Heart left ventricle (tissue), 13 donors: ENCODE results near the gene GBGT1.

Experiments
- POLR2A ChIP-seq, 2 donors: fragments of 450-650 bp; IDR thresholded peaks; one replicate each; pipeline ENCODE4 v1.6.1; 2017; ENCODE audit warnings: antibody characterized with exemption in 2 of 2, mild to moderate bottlenecking in 2 of 2, moderate library complexity in 2 of 2
- TF ChIP-seq, protein P1 (sequence below), 12 donors: fragments of 200-600 bp; sonication (generic) in 4 of 12; IDR thresholded peaks; one replicate each; pipeline versions ENCODE4 v1.5.0 to v1.8.0; 2018 to 2022; ENCODE audit warnings: antibody characterized with exemption in 12 of 12, mild to moderate bottlenecking in 5 of 12
- donor health status: ischemic (EF 13 %, LVEDD 7.1; RV severe dilation, severe dysfunction).
- donor health status: DM: no; HTN: yes; CAD: no.
- donor health status: DM: no; HTN: no; CAD: no.
- donor health status: ischemic (EF 25% LVEDD 6.9; RV normal size, moderate dysfunction).
- donor health status: ischemic (EF 25% LVEDD 5.7; RV mildly dilated, moderate dysfunction).
- donor health status: ischemic (EF 35%, LVEDD 5.7; RV mildly dilated, moderate dysfunction).
- donor health status: nonischemic (EF 11% LVEDD 7.7; RV severe dilation, severe dysfunction).
- donor health status: DM: yes; HTN: yes; CAD: no.
- donor health status: PGD.
- donor health status: ischemic (EF 29% LVEDD 5.4; RV normal size, mild dysfunction).
- donor health status: nonischemic (EF 23%, LVEDD 6.1; RV moderate dilation, normal function).

DNA sequence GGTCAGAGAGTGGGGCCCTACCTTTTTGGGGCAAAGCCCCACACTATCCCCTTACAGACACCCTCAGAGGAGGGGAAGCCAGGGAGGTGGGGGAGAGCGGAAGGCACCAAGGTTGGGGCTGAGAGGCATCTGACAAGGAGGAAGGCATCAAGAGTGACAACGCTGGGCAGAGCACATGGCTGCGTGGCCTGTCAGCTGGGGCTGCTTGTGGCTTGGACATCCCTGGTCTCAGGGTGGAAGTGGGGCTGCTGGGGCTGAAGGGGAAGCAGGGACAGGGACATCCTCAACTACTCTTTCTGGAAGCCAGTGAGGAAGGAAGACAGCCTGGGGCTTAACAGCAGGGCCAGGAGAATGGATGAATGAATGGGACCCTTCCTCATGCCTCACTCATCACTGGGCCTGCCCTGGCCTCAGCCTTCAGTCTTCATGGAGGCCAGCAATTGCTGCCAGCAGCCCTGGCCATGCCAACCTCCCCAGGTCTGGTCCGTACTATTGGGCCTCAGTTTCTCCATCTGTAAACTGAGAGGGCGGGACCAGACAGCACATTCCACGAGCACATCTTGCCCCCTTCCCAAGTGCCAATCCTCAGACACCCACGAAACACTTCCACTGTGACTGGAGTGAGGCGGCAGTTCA is 41.7 kb downstream of the GBGT1 start:
- TF ChIP-seq, protein P1, sequence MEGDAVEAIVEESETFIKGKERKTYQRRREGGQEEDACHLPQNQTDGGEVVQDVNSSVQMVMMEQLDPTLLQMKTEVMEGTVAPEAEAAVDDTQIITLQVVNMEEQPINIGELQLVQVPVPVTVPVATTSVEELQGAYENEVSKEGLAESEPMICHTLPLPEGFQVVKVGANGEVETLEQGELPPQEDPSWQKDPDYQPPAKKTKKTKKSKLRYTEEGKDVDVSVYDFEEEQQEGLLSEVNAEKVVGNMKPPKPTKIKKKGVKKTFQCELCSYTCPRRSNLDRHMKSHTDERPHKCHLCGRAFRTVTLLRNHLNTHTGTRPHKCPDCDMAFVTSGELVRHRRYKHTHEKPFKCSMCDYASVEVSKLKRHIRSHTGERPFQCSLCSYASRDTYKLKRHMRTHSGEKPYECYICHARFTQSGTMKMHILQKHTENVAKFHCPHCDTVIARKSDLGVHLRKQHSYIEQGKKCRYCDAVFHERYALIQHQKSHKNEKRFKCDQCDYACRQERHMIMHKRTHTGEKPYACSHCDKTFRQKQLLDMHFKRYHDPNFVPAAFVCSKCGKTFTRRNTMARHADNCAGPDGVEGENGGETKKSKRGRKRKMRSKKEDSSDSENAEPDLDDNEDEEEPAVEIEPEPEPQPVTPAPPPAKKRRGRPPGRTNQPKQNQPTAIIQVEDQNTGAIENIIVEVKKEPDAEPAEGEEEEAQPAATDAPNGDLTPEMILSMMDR (IDR thresholded peaks at IDR 0.05): no peak
- no peak for TF ChIP-seq POLR2A (IDR thresholded peaks at IDR 0.05)
